Esophagus squamous epithelium (tissue), 5 donors: ENCODE data around the gene MYL5. TPM values are rescaled to one million over a fixed set of nuclear protein-coding genes. Genes with fewer than 3 reads are reported as not detected.

Experiments
- DNase-seq: peaks from one replicate; lab custom pipeline; 2025; lab: John Stamatoyannopoulos, UW
- H3K27ac ChIP-seq, 4 donors: fragments of 200-600 bp; sonication (generic); one replicate each; pipeline ENCODE4 v1.5.1; 2016 to 2019; ENCODE audit warnings: mild to moderate bottlenecking in 1 of 4
- H3K27me3 ChIP-seq, 4 donors: fragments of 200-600 bp; sonication (generic); 1 replicate in 3 of 4; 2 replicates in 1 of 4; pipeline versions ENCODE4 v1.5.1 to v1.6.0; 2017 to 2021; ENCODE audit warnings: antibody characterized with exemption in 1 of 4
- H3K36me3 ChIP-seq, 3 donors: fragments of 200-600 bp; sonication (generic); one replicate each; pipeline ENCODE4 v1.5.1; 2016 to 2019
- H3K4me1 ChIP-seq, 3 donors: fragments of 200-600 bp; sonication (generic); one replicate each; pipeline ENCODE4 v1.5.1; 2017 to 2019
- H3K4me3 ChIP-seq, 4 donors: fragments of 200-600 bp; sonication (generic); 1 replicate in 3 of 4; 2 replicates in 1 of 4; pipeline ENCODE4 v1.5.1; 2016 to 2019; ENCODE audit warnings: mild to moderate bottlenecking in 2 of 4, moderate library complexity in 1 of 4
- H3K9me3 ChIP-seq, 3 donors: fragments of 200-600 bp; sonication (generic); one replicate each; pipeline ENCODE4 v1.5.1; 2016 to 2019
- CTCF ChIP-seq, 6 experiments: fragments of 450-650 bp in 4 of 6; fragments of 200-600 bp in 2 of 6; sonication (generic) in 2 of 6; IDR thresholded peaks; one replicate each; pipeline ENCODE4 v1.5.1; 2016 to 2019; ENCODE audit warnings: antibody characterized with exemption in 6 of 6, mild to moderate bottlenecking in 4 of 6, moderate library complexity in 4 of 6
- POLR2A ChIP-seq, 4 donors: fragments of 450-650 bp; IDR thresholded peaks; one replicate each; pipeline ENCODE4 v1.6.1; 2017; ENCODE audit warnings: antibody characterized with exemption in 4 of 4, mild to moderate bottlenecking in 4 of 4, moderate library complexity in 3 of 4
- WGBS, 2 donors: methylation state at CpG; one replicate each; pipeline ENCODE4 v1.1.5; 2018; 5-methylcytosine and 5-hydroxymethylcytosine counted together
- intact Hi-C: fragments of 100-400 bp; cut with DNase I; formaldehyde crosslinking; loops from one replicate; pipeline ENCODE4 v1.15.0; 2022
- total RNA-seq, 4 donors: library from RNA; depleted of rRNA; stranded (reverse); fragments of >200 nt; gene quantifications; one replicate each; pipeline ENCODE4 v1.1.0, GENCODE V29; 2016
- donor health status: DM: yes; HTN: yes; CAD: no.

MYL5 gene
- total RNA-seq, 4 donors from 2014 or later = 7.2 to 19.5 (median 12.8) TPM

- H3K4me3 ChIP-seq = no peak overlapping the region
- peaks cover 0 to 39% (median 0%) of the 10 kb centered on the region in 4 donors for H3K27me3 ChIP-seq
- H3K4me1 ChIP-seq = peaks cover 6 to 21% (median 10%) of the 10 kb centered on the region in 3 donors
- TF ChIP-seq POLR2A (IDR thresholded peaks at IDR 0.05) (no peak), CTCF (IDR thresholded peaks at IDR 0.05) (no peak)
- no peaks in the 10 kb centered on the region for H3K36me3 ChIP-seq
- intact Hi-C loops = no loop called here
- no peaks in the 10 kb centered on the region for H3K9me3 ChIP-seq
- H3K27ac ChIP-seq = no peak overlapping the region
- WGBS, 2 donors = 77 to 100% methylated on average over 5 to 8 of the region's 8 CpGs
- no peak for DNase-seq
Observed at GRCh38 chr4:659851-660250, 14.5 kb upstream of the MYL5 start.

- Histone ChIP-seq H3K4me3 (no peak overlapping the region), H3K4me1 (peaks cover 6 to 23% (median 10%) of the 10 kb centered on the region in 3 donors), H3K9me3 (no peaks in the 10 kb centered on the region), H3K27ac (no peak overlapping the region), H3K27me3 (peaks cover 0 to 33% (median 0%) of the 10 kb centered on the region in 4 donors), H3K36me3 (no peaks in the 10 kb centered on the region)
- no peak for DNase-seq
- WGBS, 2 donors = 80 to 85% methylated on average over 6 to 8 of the region's 10 CpGs
- intact Hi-C loops = no loop called here
- TF ChIP-seq POLR2A (IDR thresholded peaks at IDR 0.05) (no peak), CTCF (IDR thresholded peaks at IDR 0.05) (no peak)
Observed at GRCh38 chr4:660401-660800, 13.9 kb upstream of the MYL5 start.

GRCh38 chr4:661231-661630 is 13.1 kb upstream of the MYL5 start:
- Histone ChIP-seq H3K4me1 (peaks cover 6 to 23% (median 10%) of the 10 kb centered on the region in 3 donors), H3K27me3 (peaks cover 0 to 25% (median 0%) of the 10 kb centered on the region in 4 donors), H3K4me3 (no peak overlapping the region), H3K9me3 (no peaks in the 10 kb centered on the region), H3K36me3 (no peaks in the 10 kb centered on the region), H3K27ac (no peak overlapping the region)
- no peak for TF ChIP-seq CTCF (IDR thresholded peaks at IDR 0.05)
- no peak for TF ChIP-seq POLR2A (IDR thresholded peaks at IDR 0.05)
- 93 to 100% methylated on average over 1 to 3 of the region's 3 CpGs for WGBS, 2 donors
- intact Hi-C loops = no loop called here
- no peak for DNase-seq

GRCh38 chr4:661881-662761 is 12.2 kb upstream of the MYL5 start:
- Histone ChIP-seq H3K36me3 (no peaks in the 10 kb centered on the region), H3K4me1 (peaks cover 6 to 23% (median 10%) of the 10 kb centered on the region in 3 donors), H3K4me3 (no peak overlapping the region), H3K9me3 (no peaks in the 10 kb centered on the region), H3K27me3 (peaks cover 0 to 18% (median 0%) of the 10 kb centered on the region in 4 donors), H3K27ac (no peak overlapping the region)
- no peak for DNase-seq
- intact Hi-C loops = no loop called here
- WGBS, 2 donors = 92 to 96% methylated on average over 11 to 26 of the region's 42 CpGs
- TF ChIP-seq POLR2A (IDR thresholded peaks at IDR 0.05) (no peak), CTCF (IDR thresholded peaks at IDR 0.05) (no peak)

- WGBS, 2 donors = 61 to 69% methylated on average over 4 to 5 of the region's 20 CpGs
- no peak for DNase-seq
- Histone ChIP-seq H3K4me1 (peaks cover 6 to 23% (median 10%) of the 10 kb centered on the region in 3 donors), H3K36me3 (no peaks in the 10 kb centered on the region), H3K27me3 (peaks cover 0 to 17% (median 0%) of the 10 kb centered on the region in 4 donors), H3K9me3 (no peaks in the 10 kb centered on the region), H3K4me3 (peak overlapping the region; percentile 33 to 88 (median 62)), H3K27ac (peak overlapping the region in 3 of 4 donors; percentile 57 to 69 (median 62))
- TF ChIP-seq CTCF (IDR thresholded peaks at IDR 0.05) = no peak
- no peak for TF ChIP-seq POLR2A (IDR thresholded peaks at IDR 0.05)
- intact Hi-C loops = no loop called here
Observed at GRCh38 chr4:663046-663437, 11.3 kb upstream of the MYL5 start.
